ENCODE data around the gene PATL2. TPM values are rescaled to one million over a fixed set of nuclear protein-coding genes. Genes with fewer than 3 reads are reported as not detected.
"Not testable (repeated sequence)": the region's sequence is repeated elsewhere in the genome, so short reads cannot be mapped to it uniquely, and the experiment has no call there.

PATL2 gene
- total and polyA plus RNA-seq, 2 experiments from 2014 or later = 0.19 TPM; not detected in 1

DNA sequence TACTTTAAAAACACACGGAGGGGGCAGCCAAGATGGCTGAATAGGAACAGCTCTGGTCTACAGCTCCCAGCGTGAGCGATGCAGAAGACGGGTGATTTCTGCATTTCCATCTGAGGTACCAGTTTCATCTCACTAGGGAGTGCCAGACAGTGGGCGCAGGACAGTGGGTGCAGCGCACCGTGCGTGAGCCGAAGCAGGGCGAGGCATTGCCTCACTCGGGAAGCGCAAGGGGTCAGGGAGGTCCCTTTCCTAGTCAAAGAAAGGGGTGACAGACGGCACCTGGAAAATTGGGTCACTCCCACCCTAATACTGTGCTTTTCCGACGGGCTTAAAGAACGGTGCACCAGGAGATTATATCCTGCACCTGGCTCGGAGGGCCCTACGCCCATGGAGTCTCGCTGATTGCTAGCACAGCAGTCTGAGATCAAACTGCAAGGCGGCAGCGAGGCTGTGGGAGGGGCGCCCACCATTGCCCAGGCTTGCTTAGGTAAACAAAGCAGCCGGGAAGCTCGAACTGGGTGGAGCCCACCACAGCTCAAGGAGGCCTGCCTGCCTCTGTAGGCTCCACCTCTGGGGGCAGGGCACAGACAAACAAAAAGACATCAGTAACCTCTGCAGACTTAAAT is 28.2 kb upstream of the PATL2 start:
- not testable (repeated sequence) for DNase-seq (ENCODE audit: low spot score); H3K27me3 Mint-ChIP-seq (ENCODE audit: insufficient read depth, low read depth, poor library complexity); H2AFZ ChIP-seq; H3K27ac Mint-ChIP-seq; H3K79me2 ChIP-seq (replicated peaks; ENCODE audit: insufficient read depth); H3K9me2 ChIP-seq (ENCODE audit: insufficient read depth); H3K4me2 ChIP-seq; H3K4me3 Mint-ChIP-seq; H3K27me3 ChIP-seq (ENCODE audit: insufficient read depth); H3K36me3 Mint-ChIP-seq (ENCODE audit: low read depth); ATAC-seq; H3K4me1 ChIP-seq (ENCODE audit: insufficient read depth); H3K4me3 ChIP-seq; H3K36me3 ChIP-seq (ENCODE audit: insufficient read depth); H4K20me1 ChIP-seq (replicated peaks; ENCODE audit: insufficient read depth); H3K27ac ChIP-seq (ENCODE audit: low read depth); H3F3A ChIP-seq (replicated peaks; ENCODE audit: low read depth)
- Mint-ChIP-seq H3K9me3 (peaks cover 20% of the 10 kb centered on the region), H3K4me1 (peaks cover 11% of the 10 kb centered on the region)

DNA sequence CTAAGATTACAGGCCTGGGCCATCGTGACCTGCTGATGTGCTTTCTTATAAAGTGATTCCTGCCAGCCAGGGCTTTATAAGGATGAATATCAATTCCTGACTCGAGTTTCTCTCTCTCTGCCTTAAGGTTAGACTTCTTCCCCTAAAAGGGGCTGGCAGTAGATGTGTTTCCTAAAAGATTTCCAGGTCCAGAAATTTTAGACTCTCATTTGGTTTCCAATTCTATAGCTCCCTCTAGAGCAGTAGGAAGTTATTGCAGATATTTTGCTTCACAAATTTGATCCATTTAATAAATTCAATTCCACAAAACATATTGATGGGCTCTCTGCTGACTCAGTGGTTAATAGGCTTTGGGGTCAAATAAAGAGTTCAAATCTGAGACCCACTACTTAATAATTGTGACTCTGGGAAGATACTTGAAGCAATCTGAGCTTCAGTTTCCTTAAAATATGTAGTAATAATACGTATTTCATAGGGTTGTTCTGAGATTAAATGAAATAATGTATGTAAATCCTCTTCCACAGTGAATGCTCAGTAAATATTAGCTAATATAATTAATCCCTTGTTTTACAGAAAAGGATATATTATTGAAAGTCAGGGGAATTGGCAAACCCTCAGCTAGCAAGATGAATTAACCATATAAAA is 27.3 kb upstream of the PATL2 start:
- no peak for ATAC-seq

DNA sequence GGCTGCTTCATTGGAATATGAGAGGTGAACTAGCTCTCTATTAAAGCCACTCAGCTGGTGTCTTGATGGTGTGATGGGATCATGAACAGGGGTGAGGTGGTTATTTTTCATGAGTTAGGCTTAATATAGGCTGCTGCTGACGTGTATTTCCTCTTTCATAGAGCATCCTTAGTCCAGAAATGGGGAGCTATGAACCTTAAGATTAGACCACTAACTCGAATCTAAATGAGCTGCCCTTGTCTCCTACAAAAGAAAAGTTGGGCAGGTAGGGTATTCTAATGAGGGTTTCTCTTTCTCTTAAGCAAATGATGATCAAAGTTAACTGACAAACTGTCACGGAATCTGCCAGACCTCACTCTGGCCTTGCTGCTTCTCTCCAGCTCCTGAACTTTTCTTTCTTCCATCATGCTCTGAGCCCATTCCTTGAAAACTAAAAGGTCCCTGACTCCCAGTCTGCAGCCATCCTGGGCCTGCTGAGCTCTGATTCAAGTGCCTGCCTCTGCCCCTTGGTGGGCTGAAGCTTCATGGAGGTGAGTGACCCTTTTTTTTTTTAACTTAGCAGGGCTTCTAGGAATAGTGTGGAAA is 25.1 kb upstream of the PATL2 start, which contains the start of gene TRIM69:
TSS of gene TRIM69 (plus strand) at position 348 of the 585 bp plus-strand sequence. CDS start at position 525, 177 bp downstream.
- H3K4me1 ChIP-seq (ENCODE audit: insufficient read depth) = peaks cover 6% of the 10 kb centered on the region
- no peaks in the 10 kb centered on the region for H3K9me2 ChIP-seq (ENCODE audit: insufficient read depth)
- H4K20me1 ChIP-seq (replicated peaks; ENCODE audit: insufficient read depth) = no peaks in the 10 kb centered on the region
- H3K4me3 ChIP-seq = no peak within 1 kb of the TSS
- Mint-ChIP-seq H3K36me3 (ENCODE audit: low read depth) (peaks cover 3% of the 10 kb centered on the region; the same call in 2 of the 3 replicates), H3K4me1 (peaks cover 11% of the 10 kb centered on the region), H3K27me3 (ENCODE audit: insufficient read depth, low read depth, poor library complexity) (peaks cover 3% of the 10 kb centered on the region), H3K4me3 (no peak within 1 kb of the TSS), H3K27ac (peak within 1 kb of the TSS; percentile 46; the same call in 1 of the 2 replicates), H3K9me3 (peaks cover 20% of the 10 kb centered on the region)
- H3K4me2 ChIP-seq = no peak within 1 kb of the TSS
- H3K79me2 ChIP-seq (replicated peaks; ENCODE audit: insufficient read depth) = no peaks in the 10 kb centered on the region
- no peak within 1 kb of the TSS for H3K27ac ChIP-seq (ENCODE audit: low read depth)
- peak within 1 kb of the TSS; percentile 94 for H2AFZ ChIP-seq
- DNase-seq (ENCODE audit: low spot score) = no peak
- no peak for ATAC-seq
- no peaks in the 10 kb centered on the region for H3F3A ChIP-seq (replicated peaks; ENCODE audit: low read depth)
- no peaks in the 10 kb centered on the region for H3K36me3 ChIP-seq (ENCODE audit: insufficient read depth)
- H3K27me3 ChIP-seq (ENCODE audit: insufficient read depth) = no peaks in the 10 kb centered on the region
- TF ChIP-seq JUNB (IDR thresholded peaks at IDR 0.05; ENCODE audit: unreplicated experiment) (no peak), EZH2phosphoT487 (IDR thresholded peaks at IDR 0.05; ENCODE audit: unreplicated experiment) (no peak)
- TF ChIP-seq, protein P1, sequence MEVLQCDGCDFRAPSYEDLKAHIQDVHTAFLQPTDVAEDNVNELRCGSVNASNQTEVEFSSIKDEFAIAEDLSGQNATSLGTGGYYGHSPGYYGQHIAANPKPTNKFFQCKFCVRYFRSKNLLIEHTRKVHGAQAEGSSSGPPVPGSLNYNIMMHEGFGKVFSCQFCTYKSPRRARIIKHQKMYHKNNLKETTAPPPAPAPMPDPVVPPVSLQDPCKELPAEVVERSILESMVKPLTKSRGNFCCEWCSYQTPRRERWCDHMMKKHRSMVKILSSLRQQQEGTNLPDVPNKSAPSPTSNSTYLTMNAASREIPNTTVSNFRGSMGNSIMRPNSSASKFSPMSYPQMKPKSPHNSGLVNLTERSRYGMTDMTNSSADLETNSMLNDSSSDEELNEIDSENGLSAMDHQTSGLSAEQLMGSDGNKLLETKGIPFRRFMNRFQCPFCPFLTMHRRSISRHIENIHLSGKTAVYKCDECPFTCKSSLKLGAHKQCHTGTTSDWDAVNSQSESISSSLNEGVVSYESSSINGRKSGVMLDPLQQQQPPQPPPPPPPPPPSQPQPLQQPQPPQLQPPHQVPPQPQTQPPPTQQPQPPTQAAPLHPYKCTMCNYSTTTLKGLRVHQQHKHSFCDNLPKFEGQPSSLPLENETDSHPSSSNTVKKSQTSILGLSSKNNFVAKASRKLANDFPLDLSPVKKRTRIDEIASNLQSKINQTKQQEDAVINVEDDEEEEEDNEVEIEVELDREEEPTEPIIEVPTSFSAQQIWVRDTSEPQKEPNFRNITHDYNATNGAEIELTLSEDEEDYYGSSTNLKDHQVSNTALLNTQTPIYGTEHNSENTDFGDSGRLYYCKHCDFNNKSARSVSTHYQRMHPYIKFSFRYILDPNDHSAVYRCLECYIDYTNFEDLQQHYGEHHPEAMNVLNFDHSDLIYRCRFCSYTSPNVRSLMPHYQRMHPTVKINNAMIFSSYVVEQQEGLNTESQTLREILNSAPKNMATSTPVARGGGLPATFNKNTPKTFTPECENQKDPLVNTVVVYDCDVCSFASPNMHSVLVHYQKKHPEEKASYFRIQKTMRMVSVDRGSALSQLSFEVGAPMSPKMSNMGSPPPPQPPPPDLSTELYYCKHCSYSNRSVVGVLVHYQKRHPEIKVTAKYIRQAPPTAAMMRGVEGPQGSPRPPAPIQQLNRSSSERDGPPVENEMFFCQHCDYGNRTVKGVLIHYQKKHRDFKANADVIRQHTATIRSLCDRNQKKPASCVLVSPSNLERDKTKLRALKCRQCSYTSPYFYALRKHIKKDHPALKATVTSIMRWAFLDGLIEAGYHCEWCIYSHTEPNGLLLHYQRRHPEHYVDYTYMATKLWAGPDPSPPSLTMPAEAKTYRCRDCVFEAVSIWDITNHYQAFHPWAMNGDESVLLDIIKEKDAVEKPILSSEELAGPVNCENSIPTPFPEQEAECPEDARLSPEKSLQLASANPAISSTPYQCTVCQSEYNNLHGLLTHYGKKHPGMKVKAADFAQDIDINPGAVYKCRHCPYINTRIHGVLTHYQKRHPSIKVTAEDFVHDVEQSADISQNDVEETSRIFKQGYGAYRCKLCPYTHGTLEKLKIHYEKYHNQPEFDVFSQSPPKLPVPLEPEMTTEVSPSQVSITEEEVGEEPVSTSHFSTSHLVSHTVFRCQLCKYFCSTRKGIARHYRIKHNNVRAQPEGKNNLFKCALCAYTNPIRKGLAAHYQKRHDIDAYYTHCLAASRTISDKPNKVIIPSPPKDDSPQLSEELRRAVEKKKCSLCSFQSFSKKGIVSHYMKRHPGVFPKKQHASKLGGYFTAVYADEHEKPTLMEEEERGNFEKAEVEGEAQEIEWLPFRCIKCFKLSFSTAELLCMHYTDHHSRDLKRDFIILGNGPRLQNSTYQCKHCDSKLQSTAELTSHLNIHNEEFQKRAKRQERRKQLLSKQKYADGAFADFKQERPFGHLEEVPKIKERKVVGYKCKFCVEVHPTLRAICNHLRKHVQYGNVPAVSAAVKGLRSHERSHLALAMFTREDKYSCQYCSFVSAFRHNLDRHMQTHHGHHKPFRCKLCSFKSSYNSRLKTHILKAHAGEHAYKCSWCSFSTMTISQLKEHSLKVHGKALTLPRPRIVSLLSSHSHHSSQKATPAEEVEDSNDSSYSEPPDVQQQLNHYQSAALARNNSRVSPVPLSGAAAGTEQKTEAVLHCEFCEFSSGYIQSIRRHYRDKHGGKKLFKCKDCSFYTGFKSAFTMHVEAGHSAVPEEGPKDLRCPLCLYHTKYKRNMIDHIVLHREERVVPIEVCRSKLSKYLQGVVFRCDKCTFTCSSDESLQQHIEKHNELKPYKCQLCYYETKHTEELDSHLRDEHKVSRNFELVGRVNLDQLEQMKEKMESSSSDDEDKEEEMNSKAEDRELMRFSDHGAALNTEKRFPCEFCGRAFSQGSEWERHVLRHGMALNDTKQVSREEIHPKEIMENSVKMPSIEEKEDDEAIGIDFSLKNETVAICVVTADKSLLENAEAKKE (CRISPR knock-in tag; IDR thresholded peaks at IDR 0.05) = no peak

More for the DNA sequence above, 27.3 kb upstream of the PATL2 start:
- peaks cover 3% of the 10 kb centered on the region; the same call in 2 of the 3 replicates for H3K36me3 Mint-ChIP-seq (ENCODE audit: low read depth)
- H3K27ac Mint-ChIP-seq = no peak overlapping the region
- H3K9me3 Mint-ChIP-seq = peaks cover 20% of the 10 kb centered on the region
- no peaks in the 10 kb centered on the region for H3K27me3 ChIP-seq (ENCODE audit: insufficient read depth)
- H4K20me1 ChIP-seq (replicated peaks; ENCODE audit: insufficient read depth) = no peaks in the 10 kb centered on the region
- no peak overlapping the region for H3K4me2 ChIP-seq
- no peak overlapping the region for H2AFZ ChIP-seq
- H3K27me3 Mint-ChIP-seq (ENCODE audit: insufficient read depth, low read depth, poor library complexity) = no peaks in the 10 kb centered on the region
- no peak for TF ChIP-seq STAT1 (IDR thresholded peaks at IDR 0.05; ENCODE audit: unreplicated experiment)
- TF ChIP-seq, protein P2, sequence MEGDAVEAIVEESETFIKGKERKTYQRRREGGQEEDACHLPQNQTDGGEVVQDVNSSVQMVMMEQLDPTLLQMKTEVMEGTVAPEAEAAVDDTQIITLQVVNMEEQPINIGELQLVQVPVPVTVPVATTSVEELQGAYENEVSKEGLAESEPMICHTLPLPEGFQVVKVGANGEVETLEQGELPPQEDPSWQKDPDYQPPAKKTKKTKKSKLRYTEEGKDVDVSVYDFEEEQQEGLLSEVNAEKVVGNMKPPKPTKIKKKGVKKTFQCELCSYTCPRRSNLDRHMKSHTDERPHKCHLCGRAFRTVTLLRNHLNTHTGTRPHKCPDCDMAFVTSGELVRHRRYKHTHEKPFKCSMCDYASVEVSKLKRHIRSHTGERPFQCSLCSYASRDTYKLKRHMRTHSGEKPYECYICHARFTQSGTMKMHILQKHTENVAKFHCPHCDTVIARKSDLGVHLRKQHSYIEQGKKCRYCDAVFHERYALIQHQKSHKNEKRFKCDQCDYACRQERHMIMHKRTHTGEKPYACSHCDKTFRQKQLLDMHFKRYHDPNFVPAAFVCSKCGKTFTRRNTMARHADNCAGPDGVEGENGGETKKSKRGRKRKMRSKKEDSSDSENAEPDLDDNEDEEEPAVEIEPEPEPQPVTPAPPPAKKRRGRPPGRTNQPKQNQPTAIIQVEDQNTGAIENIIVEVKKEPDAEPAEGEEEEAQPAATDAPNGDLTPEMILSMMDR (conservative IDR thresholded peaks at IDR 0.05; ENCODE audit: low read depth in 2 of 2) = peak; percentile 53 to 79
- peak; percentile 68 for DNase-seq (ENCODE audit: low spot score)
- H3K9me2 ChIP-seq (ENCODE audit: insufficient read depth) = no peaks in the 10 kb centered on the region
- no peak overlapping the region for H3K27ac ChIP-seq (ENCODE audit: low read depth)
- no peak overlapping the region for H3K4me3 ChIP-seq
- H3K36me3 ChIP-seq (ENCODE audit: insufficient read depth) = no peaks in the 10 kb centered on the region
- H3K4me3 Mint-ChIP-seq = no peak overlapping the region
- peaks cover 11% of the 10 kb centered on the region for H3K4me1 Mint-ChIP-seq
- peaks cover 6% of the 10 kb centered on the region for H3K4me1 ChIP-seq (ENCODE audit: insufficient read depth)
- H3K79me2 ChIP-seq (replicated peaks; ENCODE audit: insufficient read depth) = no peaks in the 10 kb centered on the region
- no peaks in the 10 kb centered on the region for H3F3A ChIP-seq (replicated peaks; ENCODE audit: low read depth)
